Measurements from ENCODE around the gene OR56B1.
A peak's percentile ranks its signal among the peaks of the same experiment; 100 is the strongest.
"Not testable (repeated sequence)": the region's sequence is repeated elsewhere in the genome, so short reads cannot be mapped to it uniquely, and the experiment has no call there.

Gene OR56B1, protein sequence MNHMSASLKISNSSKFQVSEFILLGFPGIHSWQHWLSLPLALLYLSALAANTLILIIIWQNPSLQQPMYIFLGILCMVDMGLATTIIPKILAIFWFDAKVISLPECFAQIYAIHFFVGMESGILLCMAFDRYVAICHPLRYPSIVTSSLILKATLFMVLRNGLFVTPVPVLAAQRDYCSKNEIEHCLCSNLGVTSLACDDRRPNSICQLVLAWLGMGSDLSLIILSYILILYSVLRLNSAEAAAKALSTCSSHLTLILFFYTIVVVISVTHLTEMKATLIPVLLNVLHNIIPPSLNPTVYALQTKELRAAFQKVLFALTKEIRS

DNA sequence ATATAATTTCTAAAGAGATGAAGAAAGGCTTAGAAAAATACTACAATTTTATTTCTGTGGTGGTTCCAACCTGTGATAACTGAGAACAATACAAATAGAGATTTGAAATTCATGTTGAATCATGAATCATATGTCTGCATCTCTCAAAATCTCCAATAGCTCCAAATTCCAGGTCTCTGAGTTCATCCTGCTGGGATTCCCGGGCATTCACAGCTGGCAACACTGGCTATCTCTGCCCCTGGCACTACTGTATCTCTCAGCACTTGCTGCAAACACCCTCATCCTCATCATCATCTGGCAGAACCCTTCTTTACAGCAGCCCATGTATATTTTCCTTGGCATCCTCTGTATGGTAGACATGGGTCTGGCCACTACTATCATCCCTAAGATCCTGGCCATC is at the start of gene OR56B1:
TSS of gene OR56B1 (plus strand) at position 53 of the 400 bp plus-strand sequence. CDS start at position 122, 69 bp downstream.
- DNase-seq = no peak

DNA sequence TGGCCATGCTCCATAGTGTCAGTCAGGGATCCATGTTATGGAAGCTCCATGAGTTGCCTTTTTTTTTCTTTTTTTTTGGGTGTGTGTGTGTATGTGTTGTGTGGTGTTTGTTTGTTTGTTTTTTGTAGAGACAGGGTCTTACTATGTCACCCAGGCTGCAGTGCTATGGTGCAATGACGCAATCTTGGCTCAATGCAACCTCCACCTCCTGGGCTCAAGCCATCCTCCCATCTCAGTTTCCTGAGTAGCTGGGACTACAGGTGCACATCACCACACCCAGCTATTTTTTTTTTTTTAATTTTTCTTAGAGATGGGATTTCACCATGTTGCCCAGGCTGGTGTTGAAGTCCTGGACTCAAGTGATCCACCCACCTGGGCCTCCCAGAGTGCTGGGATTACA is 47.8 kb upstream of the OR56B1 start:
- no peak for DNase-seq

DNA sequence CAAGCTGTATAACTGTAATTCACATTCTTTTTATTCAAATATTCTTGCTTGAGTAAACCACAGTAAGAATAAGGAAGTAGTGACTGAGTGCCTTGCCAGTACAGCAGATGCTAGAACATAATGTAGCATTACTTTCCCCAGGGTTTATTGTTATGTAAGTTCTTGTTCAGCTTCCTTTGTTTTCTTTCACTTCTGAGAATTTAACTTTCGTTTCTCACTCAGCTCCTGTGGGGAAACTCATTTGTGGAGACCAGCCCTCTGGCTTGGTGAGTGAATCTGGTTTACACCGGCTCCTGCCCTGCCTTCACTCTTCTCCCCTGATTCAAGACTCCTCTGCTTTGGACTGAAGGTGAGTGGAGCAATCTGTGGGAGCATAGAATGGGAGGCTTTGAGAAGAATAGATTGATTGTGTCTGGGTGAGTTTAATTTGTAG is 46.7 kb upstream of the OR56B1 start, which contains the start of gene TRIM22:
TSS of gene TRIM22 (plus strand) at position 240 of the 433 bp plus-strand sequence. CDS start 6,443 bp downstream, outside the sequence.
- DNase-seq = peak; percentile 40

DNA sequence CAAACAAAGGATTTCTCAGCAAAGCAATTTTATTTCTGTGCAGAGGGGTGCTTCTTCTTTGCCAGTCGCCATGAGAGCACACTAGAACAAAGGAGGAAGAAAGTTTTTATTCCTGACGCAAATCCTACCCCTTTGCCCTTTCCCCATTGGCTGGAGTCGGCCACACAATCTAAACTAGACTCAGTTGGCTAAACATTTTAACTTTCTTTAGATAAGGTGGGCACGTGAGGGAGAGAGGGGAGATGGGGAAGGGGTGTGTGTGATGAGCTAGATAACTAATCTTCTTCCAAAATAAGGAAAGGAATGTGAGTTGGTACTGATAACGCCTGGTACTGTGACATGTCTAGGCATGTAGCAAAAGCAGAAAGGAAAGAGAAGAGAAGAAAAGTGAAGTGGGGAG is 46.0 kb upstream of the OR56B1 start:
- no peak for DNase-seq

DNA sequence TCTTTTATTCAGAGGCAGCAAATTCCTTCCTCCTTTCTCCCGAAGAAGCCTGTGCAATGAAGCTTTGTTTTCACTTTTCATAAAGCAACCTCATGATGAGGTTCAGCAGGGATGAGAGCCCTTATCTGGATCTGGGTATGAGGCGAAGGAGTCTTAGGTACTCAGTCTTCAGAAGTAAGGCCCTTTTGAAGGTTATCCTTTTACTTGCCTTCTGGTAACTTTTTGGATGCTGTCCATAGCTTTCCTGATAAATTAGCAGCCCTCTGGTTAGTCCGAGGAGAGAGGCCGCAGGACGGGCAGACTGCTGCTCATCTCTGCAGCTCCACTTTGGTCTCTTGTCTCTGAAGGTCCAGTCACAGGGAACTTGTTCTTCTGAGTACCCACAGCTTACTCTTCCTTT is 45.5 kb upstream of the OR56B1 start:
- DNase-seq = no peak

DNA sequence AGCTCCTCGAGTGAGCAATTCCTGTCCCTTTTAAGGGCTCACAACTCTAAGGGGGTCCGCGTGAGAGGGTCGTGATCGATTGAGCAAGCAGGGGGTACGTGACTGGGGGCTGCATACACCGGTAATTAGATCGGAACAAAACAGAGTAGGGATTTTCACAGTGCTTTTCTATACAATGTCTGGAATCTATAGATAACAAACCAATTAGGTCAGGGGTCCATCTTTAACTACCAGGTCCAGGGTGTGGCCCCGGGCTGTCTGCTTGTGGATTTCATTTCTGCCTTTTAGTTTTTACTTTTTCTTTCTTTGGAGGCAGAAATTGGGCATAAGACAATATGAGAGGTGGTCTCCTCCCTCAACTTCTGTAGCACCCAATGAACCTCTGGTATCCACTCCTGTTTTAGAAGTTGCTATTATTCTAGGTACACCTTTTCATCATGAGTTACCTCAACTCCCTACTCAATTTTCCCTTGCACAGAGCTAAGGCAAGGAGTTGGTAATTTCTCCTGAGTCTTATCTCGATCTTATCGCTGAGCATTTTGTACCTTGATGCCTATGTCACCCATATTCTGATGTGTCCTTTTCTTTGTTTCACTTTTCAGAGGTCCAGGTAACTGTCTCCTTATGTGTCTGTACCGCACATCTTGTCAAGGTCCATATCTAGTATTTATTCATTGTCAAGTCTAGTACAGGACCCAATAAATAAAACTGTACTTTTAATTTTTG is 44.8 kb upstream of the OR56B1 start:
- DNase-seq = not testable (repeated sequence)

DNA sequence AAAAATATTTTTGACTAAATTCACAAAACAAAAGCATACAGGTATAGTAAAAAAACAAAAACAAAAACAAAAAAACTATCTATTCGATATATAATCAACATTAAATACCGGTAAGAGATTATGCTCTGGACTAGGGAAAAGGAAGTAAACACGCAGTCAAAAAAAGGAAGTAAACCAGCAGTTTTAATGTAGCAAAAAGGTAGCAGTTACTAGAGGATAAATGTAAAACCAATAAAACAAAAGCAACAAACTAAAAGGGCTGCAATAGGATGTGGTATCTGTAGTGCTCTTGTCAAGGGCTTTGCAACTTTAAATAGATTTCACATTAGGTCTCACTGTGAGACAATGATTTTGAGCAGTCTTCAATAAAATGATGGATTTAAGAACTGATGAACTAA is 44.3 kb upstream of the OR56B1 start:
- no peak for DNase-seq

DNA sequence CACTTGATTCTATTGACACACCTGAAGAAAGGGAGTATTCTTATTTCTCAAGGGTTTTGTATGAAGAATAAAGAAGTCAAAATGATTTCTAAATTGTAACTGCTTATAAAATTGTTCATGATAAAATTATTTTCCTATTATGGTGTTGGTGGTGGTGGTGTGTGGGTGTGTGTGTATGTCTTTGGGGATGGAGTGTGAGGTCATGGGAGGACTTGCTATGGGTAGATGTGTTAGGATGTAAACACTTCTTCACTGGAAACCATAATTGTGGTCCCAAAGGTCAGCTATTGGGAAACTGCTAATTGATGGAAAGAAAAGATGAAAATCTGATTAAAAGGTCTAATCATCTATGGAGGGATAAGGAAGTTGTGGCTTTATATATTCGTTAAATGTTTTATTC is 41.6 kb upstream of the OR56B1 start:
- no peak for DNase-seq

DNA sequence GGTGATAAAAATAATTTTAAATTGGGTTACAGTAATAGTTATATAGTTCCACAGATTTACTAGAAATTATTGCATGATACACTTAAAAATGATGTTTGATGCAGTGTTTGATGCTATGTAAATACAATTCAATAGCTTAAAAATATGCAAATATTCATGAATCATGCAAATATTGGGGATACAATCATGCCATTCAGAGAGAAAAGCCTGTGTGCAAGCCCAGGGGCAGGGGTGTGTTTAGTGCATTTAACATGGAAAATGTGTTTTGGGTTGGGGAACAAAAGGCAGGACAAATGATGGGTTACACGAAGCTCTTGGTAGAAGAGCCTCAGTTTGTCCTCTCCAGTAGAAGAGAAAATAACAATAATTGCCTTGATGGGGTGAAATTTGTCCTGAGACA is 40.7 kb upstream of the OR56B1 start:
- no peak for DNase-seq

DNA sequence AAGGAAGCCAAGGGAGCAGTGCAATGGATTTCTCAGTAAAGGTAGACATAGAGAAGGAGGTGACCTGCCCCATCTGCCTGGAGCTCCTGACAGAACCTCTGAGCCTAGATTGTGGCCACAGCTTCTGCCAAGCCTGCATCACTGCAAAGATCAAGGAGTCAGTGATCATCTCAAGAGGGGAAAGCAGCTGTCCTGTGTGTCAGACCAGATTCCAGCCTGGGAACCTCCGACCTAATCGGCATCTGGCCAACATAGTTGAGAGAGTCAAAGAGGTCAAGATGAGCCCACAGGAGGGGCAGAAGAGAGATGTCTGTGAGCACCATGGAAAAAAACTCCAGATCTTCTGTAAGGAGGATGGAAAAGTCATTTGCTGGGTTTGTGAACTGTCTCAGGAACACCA is 40.0 kb upstream of the OR56B1 start:
- no peak for DNase-seq

DNA sequence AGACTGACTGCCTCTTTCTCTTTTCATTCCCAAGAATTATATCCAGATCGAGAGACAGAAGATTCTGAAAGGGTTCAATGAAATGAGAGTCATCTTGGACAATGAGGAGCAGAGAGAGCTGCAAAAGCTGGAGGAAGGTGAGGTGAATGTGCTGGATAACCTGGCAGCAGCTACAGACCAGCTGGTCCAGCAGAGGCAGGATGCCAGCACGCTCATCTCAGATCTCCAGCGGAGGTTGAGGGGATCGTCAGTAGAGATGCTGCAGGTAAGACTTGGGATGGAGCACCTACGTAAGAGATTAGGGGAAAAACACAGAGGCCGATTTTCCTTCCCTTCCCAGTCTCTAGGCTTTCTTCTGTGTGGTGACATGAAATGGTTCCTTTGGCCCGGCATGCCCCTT is 38.0 kb upstream of the OR56B1 start:
- DNase-seq = no peak

DNA sequence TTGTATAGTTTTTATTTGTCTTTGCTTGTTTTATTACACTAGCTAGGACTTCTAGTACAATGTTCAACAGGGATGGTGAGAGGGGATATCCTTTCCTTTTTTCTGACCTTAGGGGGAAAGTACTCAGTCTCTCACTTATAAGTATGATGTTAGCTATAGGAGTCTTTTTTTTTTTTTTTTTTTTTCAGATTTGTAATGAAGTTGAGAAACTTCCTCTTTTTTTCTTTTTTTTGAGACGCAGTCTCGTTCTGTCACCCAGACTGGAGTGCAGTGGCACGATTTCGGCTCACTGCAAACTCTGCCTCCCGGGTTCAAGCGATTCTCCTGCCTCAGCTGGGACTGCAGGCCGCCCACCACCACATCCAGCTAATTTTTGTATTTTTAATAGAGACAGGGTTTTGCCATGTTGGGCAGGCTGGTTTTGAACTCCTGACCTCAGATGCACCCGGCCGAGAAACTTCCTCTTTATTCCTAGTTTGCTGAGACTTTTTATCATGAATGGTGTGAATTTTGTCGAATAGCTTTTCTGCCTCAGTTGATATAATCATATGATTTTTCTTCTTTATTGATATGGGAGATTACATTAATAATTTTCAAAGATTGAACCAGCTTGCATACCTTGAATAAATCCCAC is 35.7 kb upstream of the OR56B1 start:
- no peak for DNase-seq

DNA sequence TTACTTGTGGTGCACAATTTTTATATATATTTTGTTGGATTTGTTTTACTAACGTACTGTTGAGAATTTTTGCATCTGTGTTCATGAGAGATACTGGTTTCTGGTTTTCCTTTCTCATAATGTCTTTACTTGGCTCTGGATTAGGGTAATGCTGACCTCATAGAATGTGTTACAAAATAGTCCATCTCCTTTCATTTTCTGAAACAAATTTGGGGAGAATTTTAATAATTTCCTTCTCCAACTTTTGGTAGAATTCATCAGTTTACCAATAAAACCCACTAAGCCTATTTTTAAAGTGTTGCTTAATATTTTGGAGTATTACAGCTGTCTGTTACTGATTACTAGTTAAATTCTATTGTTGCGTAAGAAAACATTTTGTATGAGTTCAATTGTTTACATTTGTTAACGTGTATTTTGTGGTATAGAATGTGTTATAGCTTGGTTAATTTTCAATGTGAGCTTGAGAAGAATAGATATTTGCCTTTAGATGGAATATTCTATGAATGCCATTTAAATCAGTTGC is 35.1 kb upstream of the OR56B1 start:
- no peak for DNase-seq

DNA sequence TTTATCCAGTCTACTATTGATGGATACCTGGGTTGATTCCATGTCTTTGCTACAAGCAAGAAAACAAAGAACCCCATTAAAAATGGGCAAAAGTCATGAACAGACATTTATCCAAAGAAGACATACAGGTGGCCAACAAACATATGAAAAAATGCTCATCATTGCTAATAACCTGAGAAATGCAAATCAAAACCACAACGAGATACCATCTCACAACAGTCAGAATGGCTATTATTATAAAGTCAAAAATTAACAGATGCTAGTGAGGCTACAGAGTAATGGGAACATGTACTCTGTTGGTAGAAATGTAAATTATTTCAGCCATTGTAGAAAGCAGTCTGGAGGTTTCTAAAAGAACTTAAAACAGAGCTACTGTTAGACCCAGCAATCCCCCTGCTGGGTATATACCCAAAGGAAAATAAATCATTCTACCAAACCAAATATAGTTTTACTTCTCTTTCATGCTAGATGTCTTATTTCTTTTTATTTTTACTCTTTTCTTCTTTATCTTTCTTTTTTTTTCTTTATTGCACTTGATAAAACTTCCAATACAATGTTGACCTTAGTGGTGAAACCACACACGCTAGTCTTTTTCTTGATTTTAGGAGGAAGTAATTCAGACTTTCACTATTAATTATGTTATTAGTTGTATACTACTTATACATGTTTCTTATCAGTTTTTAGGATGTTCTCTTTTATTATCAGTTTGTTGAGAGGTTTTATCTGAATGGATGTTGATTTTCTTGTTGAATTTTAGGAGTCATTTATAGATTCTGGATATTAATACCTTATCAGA is 32.3 kb upstream of the OR56B1 start:
- no peak for DNase-seq

DNA sequence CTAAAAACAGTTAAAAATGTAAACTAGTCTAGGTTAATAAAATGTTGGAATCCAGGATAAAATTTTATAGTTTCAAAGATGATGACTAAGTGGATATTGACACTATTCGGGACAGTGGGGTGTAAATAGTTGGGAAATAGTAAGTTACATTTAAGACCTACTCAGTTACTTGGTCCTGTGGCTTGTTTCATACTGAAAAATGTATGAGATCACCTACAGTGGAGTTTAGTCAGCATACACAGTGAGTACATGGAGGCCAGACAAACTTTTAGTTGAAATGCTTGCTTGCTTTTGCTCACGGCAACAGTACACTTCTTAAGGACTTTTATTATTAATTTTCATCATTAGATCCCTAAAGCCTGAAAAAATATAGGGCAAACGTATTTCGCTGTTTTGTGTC is 30.6 kb upstream of the OR56B1 start:
- DNase-seq = no peak

DNA sequence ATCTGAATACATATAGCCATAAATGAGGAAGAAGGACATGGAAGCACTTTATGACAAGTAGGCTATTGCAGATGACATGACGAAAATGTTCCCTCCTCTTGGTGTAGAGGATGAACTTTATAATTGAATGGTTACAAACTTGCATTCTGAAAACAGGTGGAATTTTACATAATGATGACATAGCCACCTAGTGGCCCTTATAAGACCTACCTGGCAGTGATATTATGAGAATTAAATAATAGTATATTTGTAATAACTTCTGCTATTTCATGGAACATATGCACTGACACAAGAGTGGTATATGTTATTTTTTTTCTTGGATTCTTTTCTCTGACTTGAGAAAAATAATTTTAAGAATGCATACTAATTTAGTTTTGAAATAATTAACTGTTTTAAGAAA is 23.7 kb upstream of the OR56B1 start:
- no peak for DNase-seq

DNA sequence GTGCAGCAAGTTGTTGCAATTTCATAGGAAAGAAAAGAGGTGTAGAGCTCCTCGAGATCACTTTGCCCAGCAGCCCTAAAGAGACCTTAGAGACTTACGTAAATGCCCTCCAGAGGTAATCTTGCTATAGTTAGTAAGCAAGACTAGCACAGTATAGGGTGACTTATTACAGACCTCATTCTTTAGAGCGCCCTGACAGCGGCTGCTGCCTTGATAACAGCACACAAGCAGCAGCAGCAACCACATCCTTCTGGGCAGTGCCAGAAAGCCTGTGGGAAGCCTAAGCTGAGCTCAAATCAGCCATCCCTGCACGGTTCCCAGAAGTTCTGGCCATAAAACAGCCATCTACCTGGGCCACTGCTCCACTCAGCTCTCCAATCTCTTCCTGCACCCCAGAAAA is 22.6 kb upstream of the OR56B1 start:
- DNase-seq = no peak

DNA sequence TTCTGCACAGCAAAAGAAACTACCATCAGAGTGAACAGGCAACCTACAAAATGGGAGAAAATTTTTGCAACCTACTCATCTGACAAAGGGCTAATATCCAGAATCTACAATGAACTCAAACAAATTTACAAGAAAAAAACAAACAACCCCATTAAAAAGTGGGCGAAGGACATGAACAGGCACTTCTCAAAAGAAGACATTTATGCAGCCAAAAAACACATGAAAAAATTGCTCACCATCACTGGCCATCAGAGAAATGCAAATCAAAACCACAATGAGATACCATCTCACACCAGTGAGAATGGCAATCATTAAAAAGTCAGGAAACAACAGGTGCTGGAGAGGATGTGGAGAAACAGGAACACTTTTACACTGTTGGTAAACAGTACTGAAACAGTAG is 19.7 kb upstream of the OR56B1 start:
- DNase-seq = not testable (repeated sequence)

DNA sequence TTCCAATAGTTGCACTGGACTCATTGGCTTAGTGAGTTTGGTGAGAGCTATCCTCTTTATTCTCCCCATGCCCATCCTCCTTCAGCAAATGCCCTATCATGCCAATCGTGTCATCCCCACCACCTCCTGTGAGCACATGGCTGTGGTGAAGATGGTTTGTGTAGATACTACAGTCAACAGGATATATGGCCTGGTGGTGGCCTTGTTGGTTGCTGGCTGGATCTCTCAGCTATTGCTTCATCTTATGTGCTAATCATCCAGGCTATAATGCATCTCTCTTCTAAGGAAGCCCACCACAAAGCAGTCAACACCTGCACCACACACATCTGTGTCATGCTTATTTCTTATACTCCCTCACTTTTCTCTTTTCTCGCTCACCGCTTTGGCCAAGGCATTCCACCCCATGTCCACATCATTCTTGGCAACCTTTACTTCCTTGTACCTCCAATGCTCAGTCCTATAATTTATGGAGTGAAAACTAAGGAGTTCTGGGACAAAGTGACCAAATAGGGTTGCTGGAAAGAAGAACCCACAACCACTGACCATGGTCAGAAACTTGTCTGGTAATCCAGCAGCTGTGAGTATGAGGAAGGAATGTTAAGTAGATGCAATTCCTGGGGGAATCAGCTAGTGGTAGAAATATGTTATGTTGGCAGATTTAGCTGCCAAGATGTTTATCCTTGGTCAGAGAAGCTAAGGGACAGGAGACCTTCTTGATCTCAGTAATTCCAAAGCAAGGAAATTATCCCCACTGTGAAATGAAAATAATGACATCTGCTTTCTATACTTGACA is 16.3 kb upstream of the OR56B1 start:
- no peak for DNase-seq

DNA sequence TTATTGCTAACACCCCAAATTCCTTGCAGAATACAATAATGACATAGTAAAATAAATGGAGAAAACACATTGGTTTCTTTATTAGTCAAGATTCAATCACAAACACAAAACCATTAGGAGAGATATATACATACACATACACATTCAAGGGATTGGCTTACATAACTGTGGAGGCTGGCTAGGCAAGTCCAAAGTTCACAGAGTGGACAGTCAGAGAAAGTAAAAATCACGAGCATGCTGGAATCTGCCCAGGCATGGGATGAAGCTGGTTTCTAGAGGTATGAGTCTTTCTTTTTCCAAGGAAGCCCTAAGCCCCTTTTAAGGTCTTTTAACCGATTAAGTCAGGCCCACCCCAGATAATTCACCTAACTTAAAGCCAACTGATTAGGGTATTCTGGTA is 13.6 kb upstream of the OR56B1 start:
- no peak for DNase-seq

DNA sequence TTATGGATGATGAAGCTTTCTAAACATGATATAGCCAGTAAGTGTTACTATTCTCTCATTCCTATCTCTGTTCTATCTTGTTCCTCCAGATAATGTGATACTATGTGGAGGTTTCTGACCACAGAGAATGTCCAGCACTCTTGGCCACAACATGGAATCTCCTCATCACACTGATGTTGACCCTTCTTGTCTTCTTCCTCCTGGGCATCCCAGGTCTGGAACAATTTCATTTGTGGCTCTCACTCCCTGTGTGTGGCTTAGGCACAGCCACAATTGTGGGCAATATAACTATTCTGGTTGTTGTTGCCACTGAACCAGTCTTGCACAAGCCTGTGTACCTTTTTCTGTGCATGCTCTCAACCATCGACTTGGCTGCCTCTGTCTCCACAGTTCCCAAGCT is 9.9 kb upstream of the OR56B1 start:
- no peak for DNase-seq

DNA sequence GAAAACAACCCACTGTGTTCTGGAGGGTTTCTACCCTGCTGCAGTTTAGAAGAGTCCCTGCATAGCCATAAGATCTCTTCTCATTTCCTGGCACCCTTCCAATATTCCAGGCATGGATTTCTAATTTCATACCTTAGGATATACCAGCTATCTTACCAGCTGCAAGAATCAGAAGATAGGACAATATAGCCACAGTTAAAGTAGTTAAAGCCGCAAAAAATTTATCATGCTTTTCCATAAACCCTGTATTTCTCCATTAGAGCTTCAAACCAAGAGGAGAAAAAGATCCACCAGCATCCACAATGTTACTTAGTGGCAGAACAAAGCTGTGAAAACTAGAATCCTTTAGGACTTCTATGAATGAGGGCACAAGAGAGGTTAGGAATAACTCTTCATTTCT is 8.6 kb upstream of the OR56B1 start:
- DNase-seq = no peak
